GM12801 (cell line): Measurements from ENCODE around the gene ADCY5.

ENCODE experiments used
- TF ChIP-seq, protein P1 (sequence below): IDR thresholded peaks from one replicate; pipeline ENCODE4 v1.5.1; 2011; ENCODE audit warnings: control low read depth; ENCODE audit not compliant: insufficient read length; ENCODE audit errors: extremely low read depth

Gene ADCY5

DNA sequence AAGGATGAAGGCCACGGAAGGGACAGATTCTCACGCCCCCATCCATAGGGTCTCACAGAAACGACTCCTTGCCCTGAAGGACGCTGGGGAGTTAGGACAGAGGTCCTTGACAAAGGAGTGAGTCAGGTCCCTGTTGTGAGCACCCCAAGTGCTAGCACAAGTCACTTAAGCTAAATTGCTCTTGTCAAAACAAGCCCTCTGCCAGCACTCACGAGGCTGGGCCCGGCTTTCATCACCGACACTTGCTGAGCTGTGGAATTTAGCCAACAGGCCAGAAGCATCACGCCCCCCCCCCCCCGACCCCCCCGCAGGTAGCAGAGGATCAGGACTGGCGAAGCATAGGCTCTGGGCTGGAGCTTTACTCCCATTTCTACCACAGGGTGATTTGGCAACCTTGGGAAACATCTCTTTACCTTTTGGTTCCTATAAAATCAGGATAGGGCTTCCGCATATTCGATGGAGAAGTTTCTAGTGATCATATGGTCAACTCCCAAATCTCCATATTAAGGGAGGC lies 75.4 kb downstream of the ADCY5 start:
- TF ChIP-seq, protein P1, sequence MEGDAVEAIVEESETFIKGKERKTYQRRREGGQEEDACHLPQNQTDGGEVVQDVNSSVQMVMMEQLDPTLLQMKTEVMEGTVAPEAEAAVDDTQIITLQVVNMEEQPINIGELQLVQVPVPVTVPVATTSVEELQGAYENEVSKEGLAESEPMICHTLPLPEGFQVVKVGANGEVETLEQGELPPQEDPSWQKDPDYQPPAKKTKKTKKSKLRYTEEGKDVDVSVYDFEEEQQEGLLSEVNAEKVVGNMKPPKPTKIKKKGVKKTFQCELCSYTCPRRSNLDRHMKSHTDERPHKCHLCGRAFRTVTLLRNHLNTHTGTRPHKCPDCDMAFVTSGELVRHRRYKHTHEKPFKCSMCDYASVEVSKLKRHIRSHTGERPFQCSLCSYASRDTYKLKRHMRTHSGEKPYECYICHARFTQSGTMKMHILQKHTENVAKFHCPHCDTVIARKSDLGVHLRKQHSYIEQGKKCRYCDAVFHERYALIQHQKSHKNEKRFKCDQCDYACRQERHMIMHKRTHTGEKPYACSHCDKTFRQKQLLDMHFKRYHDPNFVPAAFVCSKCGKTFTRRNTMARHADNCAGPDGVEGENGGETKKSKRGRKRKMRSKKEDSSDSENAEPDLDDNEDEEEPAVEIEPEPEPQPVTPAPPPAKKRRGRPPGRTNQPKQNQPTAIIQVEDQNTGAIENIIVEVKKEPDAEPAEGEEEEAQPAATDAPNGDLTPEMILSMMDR, result no peak

DNA sequence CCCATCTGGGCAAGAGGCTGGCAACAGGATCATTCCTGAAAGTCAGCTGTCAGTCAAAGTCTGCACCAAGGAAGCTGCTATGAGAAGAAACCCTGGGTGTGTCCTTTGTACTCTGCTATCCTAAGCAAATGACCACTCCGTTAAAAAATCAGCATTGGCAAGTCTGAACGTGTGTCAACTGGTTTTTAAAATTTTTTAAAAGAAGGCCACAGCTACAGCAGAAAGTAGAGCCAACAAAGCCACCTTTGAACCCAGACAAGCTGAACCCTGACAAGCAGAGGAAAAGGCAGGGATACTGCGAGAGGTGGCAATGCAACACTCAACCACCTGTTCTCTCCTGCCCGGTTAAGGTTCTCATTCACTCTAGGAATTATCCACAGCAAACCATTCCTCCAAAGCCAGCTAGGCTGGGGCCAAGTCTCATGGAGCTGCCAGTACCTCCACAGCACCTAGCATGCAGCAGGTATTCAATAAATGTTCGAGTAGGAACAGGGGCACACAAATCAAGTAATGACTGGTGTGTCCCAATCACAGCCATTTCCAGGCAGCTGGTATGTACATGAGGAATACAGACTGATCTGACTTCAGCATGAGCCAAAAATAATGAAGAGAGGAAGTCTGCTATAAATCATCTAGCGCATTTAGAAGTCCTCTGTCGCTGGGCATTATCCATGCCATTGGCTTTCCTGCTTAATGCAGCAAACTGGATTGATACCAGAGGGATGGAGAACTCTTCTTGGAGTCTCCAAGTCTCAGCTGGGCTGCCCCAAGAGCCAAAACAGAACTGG lies 76.0 kb downstream of the ADCY5 start:
- TF ChIP-seq, protein P1, result no peak

DNA sequence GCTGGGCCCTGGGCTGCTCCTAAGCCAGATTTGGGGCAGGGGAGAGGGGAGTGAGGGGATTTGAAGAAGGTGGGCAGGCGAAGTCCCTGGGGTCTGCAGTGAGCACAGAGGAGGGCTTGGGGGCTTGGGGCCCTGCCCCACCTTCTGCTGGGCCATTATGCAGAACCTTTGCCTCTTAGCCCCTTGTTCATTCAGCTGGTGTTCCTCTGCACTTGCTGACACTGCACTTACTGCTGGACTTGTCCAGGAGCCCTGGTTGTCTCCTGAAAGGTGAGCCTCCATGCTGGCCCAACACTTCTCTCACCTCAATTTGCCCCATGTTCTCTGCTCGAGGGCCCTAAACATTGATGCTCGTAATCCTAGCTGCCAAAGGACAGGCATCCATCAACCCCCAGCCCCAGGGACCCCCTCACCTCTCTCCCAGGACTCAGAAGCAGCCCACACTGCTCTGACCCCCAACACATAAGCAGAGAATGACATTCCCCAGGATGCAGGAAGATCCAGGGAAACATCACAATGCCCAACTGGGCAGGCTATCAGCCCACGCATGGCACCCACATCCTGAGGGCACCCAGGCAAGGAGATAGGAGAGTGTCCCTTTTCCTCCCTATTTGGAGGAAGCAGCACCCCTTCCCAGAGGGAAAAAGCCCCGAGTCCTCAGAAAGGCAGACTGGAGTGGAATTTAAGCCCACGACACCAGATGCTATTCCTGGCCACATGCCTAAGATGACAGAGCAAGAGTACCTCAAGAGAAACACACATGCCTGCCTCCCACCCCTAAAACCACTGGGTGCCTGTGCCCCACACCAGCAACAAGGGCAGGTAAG lies 76.8 kb downstream of the ADCY5 start:
- TF ChIP-seq, protein P1, result no peak

DNA sequence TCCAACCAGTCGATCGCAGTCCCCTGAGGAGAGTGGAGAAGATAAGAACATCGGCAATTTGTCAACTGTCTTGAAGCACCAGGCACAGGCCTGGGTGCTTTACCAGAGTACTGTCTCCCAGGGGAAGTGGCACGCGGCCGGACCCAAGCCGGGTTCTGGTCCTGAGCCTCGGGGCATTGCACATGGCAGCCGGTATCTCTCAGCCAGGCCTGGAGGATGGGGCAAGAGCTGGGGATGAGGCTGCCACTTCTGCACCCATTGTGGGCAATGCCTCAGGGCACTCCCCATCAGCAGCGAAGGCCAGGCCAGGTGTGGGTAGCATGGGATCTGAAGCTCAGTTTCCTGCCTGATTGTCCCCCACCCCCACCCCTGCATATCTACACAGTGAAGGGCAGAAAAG lies 77.5 kb downstream of the ADCY5 start:
- TF ChIP-seq, protein P1, result no peak

DNA sequence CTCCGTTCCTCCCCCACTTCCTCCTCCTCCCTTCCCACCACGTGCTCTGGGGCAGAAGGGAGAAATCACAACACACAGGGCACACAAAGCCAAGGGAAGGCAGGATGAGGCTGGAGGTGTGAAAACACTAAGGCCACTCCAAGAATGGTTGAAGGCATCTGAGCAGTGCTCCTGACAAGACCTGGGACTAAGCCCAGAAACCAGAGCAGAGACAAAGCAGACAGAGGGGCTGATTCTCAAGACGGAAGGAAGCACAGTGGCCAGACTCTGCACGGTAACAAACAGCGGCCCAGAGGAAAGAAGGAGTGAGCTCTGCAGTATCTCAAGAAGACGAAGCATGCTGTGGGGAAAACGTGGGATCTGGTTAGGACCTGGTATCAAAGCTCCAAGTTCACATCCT lies 78.1 kb downstream of the ADCY5 start:
- TF ChIP-seq, protein P1, result no peak

DNA sequence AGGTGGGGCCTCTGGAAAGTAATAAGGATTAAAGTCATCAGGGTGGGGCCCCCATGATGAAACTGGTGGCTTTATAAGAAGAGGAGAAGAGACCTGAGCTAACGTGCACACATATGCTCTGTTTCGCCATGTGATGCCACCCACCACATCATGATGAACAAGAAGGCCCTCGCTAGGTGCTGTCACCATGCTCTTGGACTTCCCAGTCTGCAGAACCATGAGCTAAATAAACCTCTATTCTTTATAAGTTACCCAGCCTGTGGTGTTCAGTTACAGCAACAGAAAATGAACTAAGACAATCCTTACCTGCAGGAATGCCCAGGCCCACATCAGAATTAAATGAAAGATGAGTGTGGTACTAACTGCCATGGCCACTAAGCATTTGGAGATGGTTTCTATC lies 79.8 kb downstream of the ADCY5 start:
- TF ChIP-seq, protein P1, result no peak

DNA sequence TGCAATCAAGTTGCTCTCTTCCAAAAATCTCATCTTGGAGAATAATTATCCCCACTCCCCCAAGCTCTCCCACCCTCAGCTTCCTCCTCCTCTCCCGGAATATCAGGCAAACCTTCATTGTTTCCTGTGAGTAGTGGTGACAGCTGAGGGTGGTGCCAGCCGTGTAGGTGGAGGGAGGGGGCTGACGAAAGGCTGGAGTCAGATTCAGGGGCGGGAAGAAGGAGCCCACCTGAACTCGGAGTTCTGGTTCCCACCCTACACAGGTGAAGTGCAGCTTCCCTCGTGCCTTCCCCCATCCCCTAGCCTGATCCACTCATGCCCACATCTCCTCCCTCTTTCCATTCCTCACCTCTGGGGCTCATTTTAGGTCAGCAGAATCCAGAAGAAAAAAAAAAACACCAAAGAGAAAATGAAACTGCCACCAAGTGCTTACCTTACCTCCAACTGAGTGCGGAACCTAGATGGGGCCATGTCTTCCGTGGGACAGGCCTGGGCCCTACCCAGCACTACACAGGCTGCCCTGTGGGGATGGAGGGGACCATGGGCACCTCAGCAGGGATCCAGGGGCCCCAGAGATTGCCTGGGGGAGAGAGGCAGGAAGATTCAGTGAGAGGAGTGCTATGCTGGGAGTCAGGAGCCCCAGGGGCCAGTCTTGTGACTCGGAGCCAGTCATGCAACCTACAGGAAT lies 81.3 kb downstream of the ADCY5 start:
- TF ChIP-seq, protein P1, result no peak
